Activated effector memory CD4-positive, alpha-beta T cell treated with Interleukin-2 at 50 U/mL for 16 hours (primary cell): ENCODE results near the gene MRPL55.

Experiments used
- DNase-seq: peaks from one replicate; pipeline ENCODE4 v3.0.0-alpha.2; 2020

The MRPL55 gene

DNA sequence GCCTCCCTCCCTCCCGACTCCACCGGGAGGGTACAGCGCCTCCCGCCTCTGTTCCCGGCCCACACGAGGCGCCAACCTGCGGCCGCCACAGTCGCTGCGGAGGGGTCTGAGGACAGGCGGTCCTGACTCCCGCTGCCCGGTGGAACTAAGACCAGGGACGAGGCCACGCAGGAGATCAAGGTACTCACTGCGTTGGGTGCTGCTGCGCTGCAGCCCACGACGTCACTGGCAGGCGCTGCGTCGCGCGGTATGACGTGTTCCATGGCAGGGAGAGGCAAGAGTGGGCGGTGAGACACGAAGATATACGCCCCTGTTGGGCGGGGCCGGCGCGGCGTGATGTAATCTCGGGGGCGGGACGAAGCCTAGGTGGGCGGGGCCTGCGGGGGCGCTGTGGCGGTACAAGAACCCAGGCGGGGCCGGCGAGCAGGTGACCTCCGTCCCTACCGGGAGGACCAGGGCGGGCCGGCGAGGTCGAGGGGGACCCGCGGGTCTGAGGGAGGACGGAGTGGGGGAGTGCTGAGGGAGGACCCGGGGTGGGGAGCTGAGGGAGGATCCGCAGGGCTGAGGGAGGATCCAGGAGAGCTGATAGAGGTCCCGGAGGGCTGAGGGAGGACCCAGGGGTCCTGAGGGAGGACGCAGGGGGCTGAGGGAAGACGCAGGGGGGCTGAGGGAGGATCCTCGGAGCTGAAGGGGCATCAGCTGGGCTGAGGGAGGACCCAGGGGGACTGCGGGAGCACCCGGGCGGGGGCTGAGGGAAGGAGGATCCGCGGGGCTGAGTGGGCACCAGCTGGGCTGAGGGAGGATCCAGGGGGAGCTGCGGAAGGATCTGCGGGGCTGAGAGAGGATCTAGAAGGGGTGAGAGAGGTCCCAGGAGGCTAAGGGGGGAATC is at the start of gene MRPL55:
Gene MRPL55 (minus strand): TSS at position 227 of the 889 bp plus-strand sequence. CDS start 1,039 bp downstream, outside the sequence.
- DNase-seq, result peak; percentile 98

DNA sequence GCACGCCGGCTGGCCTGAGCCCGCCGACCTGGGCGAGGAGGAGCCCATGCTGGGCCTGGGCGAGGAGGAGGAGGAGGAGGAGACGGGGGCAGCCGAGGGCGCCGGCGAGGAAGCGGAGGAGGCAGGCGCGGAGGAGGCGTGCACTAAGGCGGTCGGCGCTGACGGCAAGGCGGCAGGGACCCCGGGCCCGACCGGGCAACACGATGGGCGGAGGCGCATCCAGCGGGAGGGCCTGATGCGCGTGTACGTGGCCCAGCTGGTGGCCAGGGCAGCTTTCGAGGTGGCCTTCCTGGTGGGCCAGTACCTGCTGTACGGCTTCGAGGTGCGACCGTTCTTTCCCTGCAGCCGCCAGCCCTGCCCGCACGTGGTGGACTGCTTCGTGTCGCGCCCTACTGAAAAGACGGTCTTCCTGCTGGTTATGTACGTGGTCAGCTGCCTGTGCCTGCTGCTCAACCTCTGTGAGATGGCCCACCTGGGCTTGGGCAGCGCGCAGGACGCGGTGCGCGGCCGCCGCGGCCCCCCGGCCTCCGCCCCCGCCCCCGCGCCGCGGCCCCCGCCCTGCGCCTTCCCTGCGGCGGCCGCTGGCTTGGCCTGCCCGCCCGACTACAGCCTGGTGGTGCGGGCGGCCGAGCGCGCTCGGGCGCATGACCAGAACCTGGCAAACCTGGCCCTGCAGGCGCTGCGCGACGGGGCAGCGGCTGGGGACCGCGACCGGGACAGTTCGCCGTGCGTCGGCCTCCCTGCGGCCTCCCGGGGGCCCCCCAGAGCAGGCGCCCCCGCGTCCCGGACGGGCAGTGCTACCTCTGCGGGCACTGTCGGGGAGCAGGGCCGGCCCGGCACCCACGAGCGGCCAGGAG is 49.3 kb upstream of the MRPL55 start:
- no peak for DNase-seq

DNA sequence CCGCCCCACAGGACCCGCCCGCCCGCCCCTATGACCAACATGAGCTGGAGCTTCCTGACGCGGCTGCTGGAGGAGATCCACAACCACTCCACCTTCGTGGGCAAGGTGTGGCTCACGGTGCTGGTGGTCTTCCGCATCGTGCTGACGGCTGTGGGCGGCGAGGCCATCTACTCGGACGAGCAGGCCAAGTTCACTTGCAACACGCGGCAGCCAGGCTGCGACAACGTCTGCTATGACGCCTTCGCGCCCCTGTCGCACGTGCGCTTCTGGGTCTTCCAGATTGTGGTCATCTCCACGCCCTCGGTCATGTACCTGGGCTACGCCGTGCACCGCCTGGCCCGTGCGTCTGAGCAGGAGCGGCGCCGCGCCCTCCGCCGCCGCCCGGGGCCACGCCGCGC is 48.6 kb upstream of the MRPL55 start:
- DNase-seq, result no peak

DNA sequence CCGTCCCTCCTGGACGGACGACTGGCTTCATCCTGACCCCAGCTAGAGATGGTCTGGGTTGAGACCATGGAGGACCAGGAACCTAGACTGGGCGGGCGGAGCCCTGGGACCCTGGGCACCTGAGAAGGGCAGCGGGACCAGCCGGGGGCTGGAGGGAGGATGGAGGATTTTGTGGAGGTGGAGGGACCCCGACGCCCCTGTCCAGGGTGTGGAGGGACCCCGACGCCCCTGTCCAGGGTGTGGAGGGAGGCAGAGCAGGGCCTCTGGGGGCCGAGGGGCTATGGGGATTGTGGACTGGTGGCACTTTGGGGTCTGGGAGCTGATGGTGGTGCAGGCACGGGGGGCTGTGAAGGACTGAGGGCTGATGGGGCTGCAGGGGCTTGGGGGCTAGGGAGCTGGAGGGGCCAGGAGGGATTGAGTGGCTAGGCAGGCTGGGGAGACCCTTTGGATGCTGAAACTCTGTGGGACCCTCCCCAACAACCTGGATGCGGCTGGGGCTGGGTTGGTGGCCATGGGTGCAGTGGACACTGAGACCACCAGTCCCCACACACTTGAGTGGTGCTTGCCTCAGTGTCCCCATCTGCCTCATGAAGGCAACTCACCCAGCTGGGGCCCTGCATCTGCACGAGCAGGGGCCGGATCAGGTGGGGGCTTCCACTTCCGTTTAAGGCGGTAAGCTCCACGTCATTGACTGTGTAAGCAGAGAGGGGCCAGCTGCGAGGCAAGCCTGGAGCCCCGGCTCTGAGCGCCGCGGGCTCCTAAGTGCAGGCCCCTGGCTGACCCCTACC is 48.0 kb upstream of the MRPL55 start:
- DNase-seq, result no peak

DNA sequence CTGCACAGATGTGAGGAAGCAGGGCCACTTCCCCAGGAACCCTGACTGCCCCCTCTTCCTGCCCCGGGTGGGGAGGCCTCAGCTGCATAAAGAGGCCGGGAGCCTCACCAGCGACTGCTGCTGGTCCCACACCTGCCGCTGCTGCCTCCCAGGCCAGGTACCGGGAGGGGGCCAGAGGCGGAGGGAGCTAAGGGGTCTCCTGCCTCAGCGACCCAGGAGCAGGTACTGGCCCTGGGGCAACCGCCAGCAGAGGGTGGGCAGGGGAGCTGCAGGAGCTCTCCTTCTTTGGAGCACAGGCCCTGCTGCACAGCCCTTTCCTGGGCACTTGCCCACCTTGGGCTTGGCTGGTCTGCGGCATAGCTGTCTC is 47.4 kb upstream of the MRPL55 start:
- no peak for DNase-seq

DNA sequence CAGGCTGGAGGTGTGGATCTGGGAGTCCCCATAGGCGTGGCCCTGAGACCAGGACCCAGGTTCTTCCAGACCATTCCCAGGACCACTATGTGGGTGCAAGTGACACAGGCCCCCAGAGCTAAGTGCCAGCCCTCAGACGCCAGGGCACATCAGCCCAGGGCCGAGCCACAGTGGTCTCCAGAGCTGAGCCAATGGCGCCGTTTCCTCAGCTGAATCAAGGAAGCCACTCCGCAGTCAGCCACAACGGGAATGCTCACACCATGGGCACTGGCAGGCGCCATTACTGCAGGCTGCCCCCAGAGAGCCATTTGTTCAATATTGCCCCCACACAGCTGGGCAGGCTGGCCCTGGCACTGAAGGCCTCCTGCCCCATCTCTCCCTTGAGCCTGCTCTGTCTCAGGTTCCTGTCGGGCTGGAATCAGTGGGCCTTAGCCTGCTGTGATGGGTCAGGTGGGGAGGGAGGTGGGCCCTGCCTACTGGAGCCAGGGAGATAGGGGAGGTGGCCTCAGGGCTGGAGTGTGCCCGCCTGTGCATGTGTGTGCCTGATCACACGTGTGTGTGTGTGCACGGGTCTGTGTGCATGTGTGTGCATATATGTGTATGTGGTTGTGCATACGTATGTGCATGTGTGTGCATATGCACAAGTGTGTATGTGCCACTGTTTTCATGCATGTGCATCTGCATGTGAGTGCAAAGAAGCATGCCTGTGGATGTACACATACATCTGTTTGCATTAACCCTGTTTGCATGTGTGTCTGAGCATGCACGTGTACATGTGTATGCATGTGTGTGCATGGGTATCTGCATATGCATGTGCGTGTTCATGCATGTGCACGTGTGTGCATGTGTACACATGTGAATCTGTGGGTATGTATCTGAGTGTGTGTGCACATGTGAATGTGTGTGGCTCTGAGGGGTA is 46.8 kb upstream of the MRPL55 start:
- DNase-seq, result no peak

DNA sequence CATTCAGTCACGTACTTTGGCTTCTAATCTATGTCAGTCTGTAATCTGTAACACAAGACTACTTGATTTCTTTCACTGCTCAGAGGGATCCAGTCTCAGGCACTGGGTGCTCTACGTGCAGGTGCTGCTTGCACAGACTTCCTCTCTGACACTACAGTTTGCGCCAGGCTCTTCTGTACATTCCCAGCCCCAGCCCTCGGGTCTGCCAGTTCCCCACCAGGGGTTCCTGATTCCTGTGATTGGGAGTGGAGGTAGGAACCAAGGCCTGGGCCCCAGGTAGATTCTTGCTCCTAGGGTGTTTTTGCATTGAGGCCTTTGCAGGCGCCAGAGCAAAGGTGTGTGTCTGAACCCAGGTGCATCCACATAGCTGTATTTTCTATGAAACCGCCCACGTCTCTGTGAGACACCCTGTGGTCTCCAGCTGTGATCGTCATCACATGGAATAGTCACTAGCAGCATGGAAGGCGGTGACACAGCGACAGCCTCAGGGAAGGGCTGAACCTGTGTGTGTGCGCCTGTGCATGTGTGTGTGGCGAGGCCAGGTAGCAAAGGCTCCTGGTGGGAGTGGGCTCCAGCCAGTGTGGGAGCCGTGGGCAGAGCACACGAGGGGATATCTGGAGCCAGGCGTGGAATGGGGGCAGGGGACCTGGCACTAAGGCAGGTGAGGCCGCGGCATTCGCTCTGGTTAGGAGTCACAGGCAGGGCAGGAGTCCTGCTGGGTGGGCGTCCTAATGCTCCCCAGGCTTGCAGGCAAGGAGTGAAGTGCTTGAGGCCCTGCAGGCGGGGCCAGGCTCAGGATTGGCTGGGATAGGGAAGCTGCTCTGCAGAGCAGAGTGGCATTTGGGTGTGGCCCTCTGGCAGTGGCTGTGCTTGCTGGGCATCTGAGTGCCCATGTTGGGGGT is 45.8 kb upstream of the MRPL55 start:
- DNase-seq, result no peak

DNA sequence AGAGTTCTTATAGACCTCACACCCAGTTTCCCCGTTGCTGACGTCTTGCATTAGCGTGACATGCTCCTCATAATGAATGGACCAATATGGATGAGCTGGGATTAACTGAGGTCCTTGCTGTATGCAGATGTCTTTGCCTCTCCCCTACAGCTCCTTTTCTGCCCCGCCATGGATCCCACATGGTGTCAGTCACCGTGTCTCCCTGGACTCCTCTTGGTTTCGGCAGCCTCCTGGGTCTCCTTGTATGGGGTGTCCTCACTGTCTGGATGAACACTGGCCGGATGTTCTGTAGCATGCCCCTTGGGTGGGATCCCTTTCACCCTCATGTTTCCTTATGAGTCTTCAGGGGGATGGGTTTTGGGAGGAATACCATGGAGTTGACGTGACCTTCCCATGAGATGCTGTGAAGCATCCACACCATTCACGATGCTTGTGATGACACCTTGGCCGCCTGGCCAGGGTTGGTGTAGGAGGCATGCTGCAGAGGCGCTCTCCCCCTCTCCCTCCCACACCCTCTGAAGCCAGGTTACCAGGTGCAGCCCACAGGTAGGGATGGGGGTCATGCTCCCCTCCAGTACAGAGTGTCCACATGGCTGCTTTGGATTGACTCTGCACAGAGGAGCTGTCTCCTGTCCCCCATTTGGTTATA is 45.0 kb upstream of the MRPL55 start:
- DNase-seq, result no peak

DNA sequence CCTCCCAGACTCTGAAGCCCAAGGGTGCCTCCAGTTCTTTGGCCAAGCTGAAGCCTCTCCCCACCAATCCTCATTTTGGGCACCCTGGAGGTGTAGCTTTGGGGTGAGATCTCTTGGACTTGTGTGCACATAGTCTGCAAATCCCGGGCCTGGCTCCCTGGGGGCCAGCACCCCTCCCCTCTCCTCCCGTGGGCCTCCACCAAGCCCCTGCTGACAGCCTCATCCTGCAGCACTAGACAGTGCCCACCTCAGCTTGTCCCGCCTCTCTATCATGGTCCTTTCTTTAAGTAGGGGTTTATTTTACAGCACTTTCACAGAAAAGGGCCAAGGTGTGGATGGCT is 43.8 kb upstream of the MRPL55 start:
- no peak for DNase-seq

DNA sequence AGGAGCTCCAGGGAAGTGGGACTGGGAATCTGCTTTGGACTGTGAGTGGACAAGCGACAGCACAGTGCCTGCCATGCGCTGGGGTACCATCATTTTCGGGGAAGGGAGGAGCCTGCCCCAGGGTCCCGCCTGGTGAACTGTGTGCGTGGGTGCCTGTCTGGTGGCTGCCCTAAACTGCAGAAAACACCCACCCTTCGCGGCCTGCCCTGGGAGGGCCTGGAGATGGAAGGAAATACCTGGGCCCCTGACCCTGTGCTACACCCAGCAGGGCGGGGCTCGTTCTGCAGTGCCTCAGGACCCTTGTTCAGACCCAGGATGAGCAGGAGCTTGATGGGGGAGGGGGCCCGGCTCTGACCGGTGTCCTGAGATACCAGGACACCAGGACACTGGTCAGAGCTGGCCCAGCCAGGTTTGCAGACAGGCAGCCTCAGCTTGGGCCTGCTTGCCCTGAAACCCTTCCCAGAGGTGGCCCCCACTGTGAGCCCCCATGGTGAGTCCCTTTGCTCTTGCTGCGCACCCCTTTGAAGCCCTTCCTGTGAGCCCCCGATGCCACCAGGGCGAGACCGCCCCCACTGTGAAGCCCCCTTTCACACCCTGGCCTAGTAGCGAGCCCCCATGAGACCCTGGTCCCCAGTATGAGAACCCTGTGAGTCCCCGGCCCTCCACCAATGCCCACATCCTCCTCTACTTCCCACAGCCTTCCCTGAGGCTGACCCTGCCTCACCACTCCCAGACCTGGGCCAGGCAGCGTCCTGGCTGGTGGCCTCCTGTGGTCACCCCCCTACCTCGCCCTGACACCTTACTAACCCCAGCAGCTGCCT is 43.2 kb upstream of the MRPL55 start:
- DNase-seq, result no peak

DNA sequence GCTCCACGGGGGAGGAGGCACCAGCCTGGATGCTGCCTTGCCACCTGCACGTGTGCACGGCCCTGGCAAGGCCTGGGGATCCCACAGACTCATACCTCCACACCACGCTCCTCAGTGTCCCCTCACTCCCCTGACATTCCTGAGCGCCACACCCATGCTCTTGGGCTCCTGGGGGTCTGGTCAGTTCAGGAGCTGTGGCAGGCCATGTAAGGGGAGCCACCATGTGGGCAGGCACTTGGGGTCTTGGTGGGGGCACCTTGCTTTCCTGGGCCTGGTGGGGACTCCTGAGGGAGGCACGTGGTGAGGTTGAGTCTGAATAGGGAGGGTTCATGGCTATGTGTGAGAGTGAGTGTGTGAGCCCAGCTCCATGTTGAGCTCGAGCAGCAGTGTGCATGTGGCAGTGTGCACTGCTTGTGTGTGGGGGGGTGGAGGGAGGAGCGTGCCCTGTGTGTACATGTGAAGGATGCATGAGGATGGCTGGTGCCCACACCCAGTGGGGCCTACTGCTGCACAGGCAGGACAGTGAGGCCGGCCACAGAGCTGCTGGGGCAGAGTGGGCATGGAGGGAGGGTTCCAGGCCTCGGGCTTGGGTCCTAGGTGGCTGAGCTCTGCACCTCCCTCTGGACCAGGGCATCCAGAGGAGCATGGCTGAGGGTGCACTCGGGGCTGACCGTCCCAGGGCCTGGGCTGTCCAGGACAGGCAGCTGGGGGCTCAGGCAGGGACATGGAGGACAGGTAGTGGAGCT is 42.3 kb upstream of the MRPL55 start:
- no peak for DNase-seq

DNA sequence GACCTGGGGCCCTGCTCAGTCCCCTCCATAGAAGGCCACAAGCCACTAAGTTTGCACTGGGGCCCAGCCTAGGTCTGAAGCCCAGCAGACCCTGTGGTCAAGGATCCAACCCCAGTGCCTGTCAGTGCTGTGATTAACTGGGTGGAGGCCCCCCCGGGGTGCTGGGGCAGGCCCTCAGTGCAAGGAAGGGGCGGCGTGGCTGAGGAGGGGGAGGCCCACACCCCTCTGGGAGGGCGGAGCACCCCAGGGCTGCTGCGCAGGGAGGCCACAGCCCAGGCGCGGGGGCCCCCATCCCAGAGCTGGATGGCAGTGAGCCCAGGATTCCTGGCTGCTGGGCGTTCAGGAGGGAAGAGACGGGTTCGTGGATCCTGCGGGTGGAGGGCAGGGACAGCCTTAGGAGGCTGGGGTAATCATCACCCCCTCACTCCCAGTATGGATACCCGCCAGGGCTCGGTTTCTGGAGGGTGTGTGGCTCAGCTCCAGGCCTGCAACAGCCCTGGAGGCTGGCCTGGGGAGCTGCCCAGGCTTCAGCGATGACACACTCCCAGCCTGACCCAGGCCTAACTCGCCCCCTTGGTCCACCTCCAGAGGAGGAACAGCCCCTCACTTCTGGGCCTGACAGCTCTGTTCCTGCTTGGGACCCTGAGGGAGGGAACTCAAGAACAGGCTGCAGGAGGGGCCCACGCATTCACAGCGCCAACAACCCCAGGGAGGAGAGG is 41.5 kb upstream of the MRPL55 start:
- no peak for DNase-seq

DNA sequence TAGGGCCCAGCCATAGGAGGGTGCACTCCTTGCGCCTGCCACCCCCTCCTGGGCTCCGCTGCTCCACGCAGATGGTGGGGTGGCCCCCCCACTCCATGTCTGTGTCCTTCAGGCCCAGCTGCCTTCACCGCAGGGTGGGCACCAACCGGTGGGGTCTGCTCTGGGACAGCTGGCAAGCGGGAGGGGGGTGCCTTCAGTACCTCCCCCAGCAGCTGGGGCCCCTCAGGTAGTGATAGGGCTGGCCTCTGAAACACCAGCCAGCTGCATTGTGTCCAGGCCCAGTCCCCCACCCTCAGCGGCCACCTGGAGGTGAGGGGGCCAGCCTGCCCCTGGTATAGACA is 41.0 kb upstream of the MRPL55 start:
- DNase-seq, result no peak

DNA sequence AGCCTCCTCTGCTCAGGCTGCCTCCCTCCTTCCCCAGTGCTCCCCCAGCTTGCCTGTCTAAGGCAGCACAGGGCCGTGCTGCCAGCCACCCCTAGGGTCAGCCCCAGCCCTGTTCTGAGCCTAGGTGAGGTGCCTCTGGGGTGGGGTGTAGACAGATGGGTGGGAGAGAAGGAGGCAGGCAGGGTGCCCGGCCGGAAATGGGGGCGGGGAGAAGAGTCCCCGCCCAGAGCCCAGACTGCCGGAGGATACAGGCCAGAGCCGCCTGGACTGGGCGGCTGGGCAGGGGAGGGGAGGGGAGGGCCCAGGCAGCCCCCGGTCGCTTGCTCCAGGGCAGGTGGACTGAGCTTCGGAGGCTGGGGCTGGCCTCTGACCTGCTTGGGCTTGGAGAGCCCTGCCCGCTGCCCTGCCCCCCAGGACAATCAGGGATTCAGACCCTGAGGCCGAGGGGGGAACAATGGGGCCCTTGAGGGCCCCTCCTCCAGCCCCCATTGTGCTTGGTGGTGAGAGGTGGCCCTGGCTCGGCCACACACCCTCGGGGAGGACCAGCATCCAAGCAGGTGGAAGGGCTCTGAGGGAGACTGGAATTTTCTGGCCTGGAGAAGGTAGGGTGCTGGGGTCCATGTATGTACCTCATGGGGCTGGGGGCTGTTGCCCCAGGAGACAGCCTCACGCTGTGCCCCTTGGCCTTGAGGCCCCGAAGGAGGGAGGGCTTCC is 40.5 kb upstream of the MRPL55 start, which contains the start of gene GJC2:
Gene GJC2 (plus strand): TSS at position 525 of the 714 bp plus-strand sequence. CDS start 7,829 bp downstream, outside the sequence.
- no peak for DNase-seq

DNA sequence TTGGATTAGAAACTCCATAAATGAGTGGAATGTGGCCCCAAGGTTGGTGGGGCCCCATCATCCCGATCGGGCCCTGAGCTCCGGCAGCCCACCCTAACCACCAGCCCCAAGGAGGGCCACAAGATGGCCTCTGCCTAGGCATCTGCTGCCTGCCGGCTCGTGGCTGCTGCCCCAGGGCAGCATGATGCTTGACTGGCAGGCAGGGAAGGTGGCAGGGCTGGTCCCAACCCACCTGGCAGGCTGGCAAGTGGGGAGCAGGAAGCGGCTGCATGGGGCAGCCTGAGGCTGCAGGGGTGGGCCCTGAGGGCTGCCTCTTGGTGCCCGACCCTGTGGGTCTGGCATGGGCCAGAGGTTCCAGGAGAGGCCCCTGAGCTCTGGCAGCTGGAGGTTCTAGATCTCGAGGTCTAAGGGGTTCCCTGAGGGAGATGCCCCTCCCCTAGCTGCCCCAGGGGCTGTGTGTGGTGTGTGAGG is 39.9 kb upstream of the MRPL55 start:
- no peak for DNase-seq

DNA sequence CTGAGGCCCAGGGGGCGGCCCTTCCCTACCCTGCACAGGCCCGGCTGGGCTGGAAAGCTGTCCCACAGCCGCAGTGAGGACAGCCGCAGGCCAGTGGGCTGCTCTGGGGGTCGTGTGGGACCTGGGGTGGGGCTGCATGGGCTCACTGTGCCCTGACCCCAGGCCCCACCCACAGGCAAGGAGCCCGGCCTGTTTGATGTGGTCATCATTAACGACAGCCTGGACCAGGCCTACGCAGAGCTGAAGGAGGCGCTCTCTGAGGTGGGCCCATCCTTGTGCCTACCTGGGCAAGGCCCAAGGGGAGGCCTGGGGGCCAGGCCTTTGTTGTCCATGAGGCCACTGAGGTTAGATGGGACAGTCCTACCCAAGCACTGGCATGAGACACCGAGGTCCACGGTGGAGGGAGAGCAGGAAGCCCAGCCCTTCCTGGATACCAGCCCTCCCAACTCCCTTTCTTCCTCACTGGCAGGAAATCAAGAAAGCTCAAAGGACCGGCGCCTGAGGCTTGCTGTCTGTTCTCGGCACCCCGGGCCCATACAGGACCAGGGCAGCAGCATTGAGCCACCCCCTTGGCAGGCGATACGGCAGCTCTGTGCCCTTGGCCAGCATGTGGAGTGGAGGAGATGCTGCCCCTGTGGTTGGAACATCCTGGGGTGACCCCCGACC is 39.2 kb upstream of the MRPL55 start:
- DNase-seq, result no peak

DNA sequence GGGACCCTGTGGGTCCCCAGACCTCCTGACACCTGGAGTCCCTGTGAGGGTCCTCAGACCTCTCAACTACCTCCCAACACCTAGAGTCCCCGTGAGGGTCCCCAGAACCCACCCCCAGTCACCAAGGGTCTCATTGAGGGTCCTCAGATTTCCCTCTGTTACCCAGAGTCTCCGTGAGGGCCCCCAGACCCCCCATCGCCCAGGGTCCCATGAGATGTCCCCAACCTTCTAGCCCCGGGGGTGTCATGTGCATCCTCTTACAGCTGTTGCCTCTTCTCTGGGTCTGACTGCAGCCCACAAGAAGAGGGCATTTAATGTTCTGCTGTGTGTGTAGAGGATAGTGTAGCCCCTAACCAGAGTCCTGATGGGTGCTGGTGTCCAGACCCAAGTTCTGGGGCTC is 38.7 kb upstream of the MRPL55 start:
- no peak for DNase-seq
